Left kidney (tissue), 2 donors: Measurements from ENCODE around the gene SYNPR. TPM values are rescaled to one million over a fixed set of nuclear protein-coding genes. Genes with fewer than 3 reads are reported as not detected.
A peak's percentile ranks its signal among the peaks of the same experiment; 100 is the strongest.

Experiments
- DNase-seq: peaks from one replicate; pipeline ENCODE4 v3.0.0-alpha.2; 2013
- polyA plus RNA-seq: library from polyadenylated mRNA; unstranded; fragments of 120-200 nt; gene quantifications from one replicate; pipeline ENCODE4 v1.2.1, GENCODE V29; 2013; ENCODE audit not compliant: insufficient read length

SYNPR gene
- polyA plus RNA-seq, 1 donor = not detected

DNA sequence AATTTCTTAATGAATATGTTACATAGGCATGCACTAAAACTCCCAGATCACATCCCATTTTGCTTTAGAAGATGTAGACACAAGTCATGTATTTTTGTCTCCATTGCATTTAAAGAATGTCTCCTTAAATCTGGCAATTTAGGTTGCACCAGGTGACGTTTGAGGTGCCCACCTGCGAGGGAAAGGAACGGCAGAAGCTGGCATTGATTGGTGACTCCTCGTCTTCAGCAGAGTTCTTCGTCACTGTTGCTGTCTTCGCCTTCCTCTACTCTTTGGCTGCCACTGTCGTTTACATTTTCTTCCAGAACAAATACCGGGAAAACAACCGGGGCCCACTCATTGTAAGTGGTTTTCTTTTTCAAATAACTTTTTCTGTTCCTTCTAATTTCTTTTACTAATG is 278.3 kb downstream of the SYNPR start:
- no peak for DNase-seq

DNA sequence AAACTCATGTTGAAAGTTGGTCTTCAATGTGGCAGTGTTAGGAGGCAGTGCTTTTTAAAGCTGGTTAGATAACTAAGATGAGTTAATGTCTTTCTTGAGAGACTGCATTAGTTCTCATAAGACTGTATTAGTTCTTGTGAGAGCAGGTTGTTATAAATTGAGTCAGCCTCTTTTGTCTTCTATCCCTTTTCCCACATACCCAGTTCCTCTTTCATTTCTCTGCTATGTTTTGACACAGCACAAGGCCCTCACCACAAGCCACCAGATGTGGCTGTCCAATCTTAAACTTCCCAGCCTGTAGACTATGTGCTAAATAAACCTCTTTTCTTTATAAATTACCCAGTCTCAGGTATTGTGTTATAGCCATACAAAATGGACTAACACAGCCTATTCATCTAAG is 279.8 kb downstream of the SYNPR start:
- no peak for DNase-seq

DNA sequence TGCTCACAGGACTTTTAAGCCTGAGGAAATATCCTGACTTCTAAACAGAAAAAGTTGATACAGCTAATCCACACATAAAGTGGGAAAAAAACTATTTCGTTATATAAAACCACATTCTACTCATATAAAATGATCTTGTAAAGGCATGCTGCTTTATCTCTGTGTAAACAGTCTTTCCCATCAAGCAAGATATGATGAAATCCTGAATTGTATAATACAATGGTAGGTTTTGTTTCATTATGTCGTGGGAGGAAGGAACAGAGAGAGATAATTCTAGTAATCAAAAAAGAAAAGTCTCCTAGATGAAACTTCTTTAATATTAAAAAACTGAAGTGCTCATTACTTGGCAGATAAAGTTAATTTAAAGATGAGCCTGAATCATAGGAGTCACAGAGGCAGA is 281.8 kb downstream of the SYNPR start:
- DNase-seq = no peak

DNA sequence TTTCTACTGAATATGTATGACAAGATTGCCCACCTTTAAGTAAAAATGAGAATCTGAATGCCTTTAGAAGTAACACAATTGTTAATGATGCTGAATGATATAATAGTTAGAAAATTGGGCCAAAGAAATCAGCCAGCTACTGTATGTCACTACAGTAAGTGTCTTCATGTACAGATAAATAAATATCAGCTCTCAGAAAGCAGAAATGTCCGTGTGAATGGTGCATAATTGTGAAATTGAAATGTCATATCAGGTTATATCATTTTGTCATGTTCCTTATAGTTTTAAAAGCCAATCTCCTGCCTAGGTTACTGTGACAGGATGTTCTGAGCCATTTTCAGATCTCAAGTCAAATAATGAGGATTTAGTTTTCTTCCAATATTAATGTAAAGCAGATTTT is 283.8 kb downstream of the SYNPR start:
- DNase-seq = no peak

DNA sequence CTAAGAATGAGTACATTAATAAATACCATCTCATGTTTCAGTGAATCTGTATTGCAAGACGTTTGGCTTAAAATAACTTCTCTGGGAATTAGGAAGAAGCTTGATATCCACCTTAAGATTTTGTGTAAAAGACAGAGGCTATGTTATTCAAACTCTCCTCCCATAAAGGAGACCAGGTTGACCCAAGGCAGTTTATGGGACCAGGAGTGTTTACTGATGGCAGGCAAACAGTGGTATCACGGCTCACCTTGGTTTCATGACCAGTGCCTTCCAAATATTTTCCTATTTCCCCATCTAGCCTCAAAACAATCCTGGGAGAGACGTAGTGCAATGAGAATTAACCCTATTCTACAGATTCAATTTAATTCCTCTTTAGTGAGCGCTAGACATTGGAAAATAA is 284.2 kb downstream of the SYNPR start:
- DNase-seq = no peak

DNA sequence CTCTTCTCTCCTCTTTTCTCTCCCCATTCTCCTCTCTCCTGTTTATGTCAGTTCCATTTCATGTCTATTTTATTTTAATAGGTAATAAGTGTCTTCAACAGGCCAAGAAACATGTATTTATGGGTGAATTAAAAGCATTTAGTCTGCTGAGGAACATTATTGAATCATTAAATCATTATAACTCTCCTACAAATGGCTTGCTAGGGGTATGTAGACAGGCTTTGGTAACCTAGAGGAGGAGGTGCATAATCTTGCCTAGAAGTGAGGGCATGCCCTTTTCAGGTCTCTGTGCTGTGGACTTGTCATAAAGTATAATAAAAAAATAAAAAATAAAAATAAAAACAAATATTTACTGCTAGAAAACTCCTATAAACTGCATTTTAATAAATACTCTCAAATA is 285.5 kb downstream of the SYNPR start:
- DNase-seq = no peak

DNA sequence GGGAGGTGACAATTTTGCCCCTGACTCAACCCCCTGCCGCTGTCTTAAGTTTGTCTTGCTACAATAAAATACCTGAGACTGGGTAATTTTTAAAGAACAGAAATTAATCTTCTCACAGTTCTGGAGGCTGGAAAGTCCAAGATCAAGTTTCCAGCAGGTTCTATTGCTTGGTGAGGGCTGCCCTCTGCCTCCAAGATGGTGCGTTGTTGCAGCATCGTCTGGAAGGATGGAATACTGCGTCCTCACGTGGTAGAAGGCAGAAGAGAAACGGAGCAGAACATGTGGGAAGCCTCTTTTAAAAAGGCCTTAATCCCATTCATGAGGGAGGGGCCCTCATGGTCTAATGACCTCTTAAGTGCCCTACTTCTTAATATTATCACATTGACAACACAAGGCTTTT is 287.1 kb downstream of the SYNPR start:
- no peak for DNase-seq

DNA sequence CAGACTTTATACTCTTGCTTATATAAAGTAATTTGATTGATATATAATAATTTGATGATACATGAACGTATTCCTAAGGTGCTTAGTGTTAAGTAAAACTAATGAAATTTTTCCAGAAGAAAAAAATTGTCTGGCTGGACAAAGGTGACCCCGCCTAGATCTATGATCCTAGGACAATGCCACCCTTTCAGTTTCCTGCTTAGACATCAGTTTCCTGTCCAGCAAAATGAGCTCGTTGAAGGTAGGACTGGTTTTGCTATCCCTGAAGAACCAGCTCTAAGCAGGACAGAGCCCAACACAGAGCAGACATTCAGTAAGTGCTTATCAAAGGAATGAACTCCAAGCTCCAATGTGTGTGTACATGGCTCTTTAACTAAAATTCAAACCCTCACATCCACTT is 293.6 kb downstream of the SYNPR start:
- DNase-seq = no peak

DNA sequence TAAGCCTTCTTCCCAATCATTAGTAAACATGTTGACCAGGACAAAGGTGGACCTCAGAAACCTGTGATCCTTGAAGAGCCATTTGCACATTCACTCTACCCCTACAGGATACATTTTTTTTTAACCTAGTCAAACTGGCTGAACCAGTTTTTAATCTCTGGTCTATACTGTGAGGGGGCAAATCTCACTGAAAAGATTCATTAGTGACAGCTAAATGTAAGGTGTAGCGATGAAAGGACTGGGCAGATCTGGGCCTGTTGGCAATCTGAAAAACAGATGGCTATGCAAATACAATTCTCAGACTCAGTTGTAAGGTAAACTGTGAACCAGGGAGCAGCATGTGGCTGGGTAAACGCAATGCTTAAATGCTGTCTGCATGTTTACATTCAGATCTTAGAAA is 298.7 kb downstream of the SYNPR start:
- DNase-seq = peak; percentile 27

DNA sequence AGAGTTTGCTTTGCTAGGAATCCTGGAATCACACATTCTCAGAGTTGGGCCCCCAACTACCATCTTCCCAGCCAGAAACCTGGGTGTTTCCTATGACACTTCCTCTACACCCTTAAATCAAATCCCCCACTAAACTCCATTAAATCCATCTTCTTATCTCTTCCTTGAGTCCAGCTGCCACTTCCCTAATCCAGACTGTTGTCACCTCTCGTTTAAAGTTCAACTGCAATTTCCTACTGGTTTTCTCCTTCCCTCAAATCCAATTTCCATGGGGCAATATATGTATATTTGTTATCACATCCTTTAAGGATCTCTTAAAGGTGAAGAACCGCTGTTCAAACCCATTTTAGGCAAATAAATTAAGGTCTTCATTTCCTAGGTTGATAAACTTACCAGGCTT is 300.8 kb downstream of the SYNPR start:
- DNase-seq = no peak

DNA sequence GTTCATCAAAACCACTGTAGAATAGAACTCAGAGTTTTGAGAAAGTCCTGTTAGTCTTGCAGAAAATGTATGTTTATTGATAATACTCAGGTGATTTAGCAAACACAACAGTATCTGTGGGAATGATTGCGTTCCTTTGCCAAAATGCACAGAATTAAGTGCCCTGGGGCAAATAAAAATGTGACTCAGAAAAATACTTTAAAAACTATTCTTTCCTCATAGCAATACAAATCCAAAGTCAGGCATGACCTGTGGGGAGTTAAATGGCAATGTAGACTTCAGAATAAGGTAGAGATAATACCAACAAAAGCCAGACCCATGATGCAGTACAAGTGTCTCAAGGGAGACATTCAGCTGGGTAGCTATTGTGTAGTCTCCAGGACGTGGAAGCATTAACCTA is 302.0 kb downstream of the SYNPR start:
- no peak for DNase-seq

DNA sequence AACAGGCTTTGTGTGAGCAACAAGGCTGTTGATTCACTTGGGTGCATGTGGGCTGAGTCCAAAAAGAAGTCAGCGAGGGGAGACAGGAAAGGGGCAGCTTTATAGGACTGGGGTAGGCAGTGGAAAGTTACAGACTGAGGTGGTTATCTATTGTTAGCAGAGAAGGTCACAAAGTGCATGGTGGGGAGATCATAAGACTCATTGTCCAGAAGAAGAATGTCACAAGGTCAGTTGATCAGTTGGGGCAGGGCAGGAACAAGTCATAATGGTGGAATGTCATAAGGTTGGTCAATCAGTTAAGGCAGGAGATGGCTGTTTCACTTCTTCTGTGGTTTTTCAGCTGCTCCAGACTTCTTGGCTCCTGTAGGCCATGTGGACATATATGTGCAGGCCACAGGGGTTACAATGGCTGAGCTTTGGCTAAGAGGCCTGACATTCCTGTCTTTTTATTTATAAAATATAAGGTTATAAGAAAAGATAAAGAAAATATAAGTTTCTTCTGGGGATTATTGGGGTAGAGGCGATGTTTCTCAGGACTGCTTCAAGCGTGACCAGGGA is 304.9 kb downstream of the SYNPR start:
- DNase-seq = no peak

DNA sequence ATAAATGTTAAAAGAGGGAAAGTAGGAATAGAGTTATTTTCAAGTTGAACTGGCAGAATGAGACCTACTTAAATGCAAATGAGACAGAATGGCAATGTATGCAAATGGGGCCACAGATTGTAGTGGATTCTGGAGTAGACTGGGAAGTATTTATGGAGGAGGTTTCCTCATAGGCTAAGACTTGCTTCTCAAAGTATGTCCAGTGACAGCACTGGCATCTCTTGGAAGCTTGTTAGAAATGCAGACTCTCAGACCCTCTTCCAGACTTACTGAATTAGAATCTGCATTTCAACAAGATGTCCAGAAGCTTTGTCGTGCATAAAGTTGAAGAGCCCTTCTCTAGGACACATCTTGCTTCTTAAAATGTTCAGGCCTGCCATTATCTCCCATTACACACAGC is 306.6 kb downstream of the SYNPR start:
- no peak for DNase-seq

DNA sequence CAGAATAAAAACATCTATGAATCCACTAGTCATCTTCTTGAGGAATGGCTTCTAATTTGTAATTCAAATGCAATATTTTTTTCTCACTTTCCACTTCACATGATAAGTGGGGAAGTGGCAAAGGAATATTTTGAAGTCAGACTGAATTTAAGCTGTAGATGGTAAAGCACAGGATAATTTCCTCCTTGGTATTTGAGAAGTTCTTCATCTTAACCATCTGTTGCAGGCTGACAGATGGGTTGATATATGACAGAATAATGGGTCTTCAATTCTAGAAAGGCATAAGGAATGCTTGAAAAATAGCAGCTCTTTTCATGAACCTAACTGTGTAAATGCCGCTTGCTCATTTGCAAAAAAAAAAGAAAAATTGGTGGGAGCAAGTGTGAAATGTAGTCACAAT is 307.8 kb downstream of the SYNPR start:
- no peak for DNase-seq

DNA sequence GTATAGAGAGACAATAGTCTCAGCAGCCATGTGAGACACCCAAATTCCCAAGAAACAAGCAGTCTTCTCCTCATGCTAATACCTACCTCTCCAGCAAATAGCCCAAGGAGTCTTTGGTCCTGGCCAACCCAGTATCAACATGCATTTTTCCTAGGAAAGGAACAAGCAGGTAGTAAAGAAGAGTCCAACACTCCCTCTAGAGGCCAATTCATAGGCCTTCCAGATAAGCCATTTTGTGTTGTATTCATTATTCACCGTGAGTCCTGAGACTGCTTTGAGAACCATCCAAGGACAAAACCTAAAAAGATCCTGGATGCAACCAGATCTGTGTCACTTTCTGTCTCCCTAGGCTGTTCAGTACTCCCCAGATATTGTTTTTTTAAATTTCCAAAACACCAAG is 310.8 kb downstream of the SYNPR start:
- DNase-seq = no peak

DNA sequence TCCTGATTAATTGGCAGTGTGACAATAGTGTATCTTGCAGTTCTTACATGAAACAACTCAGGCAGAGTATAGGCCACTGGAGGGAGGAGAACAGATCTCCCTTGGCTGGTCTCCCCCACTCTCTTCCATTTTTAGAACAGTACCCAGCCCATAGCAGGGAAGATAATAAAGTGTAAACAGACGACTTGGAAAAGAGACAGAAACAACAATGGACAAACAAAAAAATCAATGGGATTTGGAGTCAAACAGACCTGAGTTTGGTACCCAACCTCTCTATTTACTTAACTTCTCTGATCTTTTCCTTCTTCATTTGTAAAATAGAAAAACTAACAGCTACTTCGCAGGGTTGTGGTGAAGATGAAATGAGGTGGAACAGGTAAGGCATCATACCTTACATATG is 315.7 kb downstream of the SYNPR start:
- no peak for DNase-seq

DNA sequence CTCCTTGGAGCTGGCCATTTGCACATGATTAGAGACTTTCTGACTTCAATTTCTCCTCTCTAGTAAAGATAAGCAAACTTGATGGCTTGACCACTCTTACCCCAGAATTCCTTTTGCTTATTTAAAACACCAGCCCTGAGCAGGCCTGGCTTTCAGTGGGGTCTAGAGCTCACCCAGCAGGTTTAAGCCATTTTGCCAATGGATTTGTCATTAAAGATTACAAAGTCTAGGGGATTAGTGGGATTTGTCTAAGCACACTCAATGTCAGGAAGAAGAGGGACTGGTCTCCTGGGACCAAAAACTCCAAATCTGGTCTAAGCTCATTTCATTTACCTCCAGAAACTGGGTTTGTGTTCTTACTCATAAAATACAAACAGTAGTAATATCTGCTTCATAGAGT is 317.1 kb downstream of the SYNPR start:
- DNase-seq = no peak

DNA sequence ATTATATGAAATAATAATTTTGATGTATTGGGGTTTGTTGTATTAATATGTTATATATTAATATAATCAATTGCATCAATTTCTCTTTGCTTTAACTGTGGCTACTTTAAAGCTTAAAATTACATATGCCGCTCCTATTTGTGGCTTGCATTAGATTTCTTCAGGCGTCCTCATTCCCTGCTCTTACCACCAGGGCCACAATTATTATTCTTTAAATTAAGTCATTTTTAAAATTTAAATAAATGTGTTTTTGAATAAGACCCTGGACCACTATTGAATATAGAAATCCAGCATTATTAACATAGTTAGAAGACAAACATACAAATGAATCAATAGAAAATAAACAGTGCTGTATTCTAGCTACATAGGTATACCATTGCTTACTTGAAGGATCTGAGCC is 318.9 kb downstream of the SYNPR start:
- no peak for DNase-seq

DNA sequence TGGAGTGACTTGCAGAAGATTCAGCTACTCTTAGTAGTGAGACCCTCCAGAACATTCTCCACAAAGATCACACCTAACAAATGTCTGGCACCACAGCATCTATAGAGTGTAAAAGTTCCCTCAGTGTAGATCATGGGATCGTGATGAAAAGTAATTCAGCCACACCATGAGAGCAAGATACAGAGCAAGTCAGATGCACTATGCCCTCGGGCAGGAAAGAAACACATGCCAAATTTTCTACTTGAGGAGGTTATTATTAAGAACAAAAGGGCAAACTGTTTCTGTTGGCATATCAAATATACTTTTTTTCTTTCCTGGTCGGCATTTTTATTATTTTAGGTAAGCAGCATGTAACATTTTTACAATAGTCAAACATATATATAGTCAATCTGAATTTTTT is 329.6 kb downstream of the SYNPR start:
- DNase-seq = no peak

DNA sequence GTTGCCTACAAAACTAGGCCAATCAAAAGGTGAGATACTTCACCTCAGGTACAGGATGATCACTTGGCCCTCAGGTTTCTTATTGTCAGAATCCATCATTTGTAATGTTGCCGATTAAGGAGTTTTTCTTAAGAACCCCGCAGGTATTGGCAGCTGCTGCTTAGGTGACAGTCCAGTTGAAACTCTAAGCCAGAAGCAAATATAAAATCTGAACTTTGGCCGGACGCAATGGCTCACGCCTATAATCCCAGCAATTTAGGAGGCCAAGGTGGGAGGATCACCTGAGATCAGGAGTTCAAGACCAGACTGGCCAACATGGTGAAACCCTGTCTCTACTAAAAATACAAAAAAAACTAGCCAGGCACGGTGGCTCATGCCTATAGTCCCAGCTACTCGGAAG is 331.3 kb downstream of the SYNPR start:
- DNase-seq = no peak

DNA sequence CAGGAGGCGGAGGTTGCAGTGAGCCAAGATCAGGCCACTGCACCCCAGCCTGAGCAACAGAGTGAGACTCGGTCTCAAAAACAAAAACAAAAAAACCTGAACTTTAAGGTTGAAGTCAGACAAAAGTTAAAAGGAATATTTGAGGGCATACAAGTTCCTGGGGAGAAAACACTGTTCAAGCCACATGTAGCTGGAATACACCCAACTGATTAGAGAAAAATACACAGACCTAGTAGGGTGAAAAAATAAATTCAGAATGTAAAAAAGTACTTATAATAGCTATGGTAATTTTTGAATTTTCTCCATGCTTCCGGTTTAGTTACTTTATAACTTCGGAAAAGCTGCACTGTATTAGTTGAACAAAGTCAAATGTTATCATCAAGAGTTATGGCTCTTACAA is 331.7 kb downstream of the SYNPR start:
- no peak for DNase-seq

DNA sequence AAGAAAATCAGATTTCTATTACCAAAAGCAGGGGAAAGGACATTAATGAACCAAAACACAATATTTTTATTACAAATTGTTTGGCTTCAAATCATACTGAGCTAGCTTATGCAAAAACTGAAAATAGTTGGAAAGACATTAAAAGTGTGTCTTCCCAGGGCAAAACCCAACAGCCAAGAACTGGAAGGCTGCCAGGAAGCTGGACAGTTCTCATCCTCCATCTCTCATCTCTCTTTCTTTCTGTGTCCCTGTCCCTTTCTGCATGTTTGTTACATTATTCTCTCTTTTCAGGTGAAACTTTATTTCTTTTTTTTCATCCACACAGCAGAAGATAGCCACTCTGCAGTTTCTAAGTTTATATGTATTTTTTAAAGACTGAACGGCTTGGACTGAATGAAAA is 333.3 kb downstream of the SYNPR start:
- DNase-seq = no peak

DNA sequence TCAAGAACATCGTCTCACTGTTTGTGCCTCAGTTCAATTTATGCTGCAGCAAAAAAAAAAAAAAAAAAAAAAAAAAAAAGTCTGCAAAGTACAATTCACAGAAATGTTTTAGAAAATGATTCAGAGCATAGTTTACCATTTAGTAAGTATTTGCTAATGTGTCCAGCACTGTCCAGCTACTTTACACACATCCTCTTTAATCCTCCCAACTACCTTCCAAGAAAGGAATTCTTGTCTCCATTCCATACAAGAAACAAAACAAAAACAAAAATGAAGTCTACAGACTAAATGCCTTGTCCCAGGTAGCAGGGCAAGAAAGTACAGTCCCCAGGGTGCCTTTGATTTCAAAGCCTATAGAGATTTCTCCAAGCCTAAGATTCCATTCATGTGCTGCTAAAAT is 335.5 kb downstream of the SYNPR start:
- DNase-seq = no peak

DNA sequence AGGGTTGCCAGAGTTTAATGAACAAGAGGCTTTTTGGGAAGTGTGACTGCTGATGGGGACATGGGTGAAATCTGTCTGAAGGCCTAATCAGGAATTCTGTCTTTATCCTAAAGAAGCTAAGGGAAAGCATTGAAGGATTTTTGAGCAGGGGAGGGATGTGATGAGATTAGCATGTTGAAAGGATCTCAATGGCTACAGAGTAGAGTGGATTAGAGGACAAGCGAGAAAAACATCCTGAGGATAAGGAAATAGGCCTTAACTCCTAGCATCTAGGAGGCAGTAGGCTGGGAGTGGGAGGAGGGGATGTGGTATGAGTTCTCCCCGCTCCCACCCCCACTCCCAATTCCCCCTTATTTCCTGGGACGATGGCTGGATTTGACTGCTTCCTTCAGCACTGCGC is 339.3 kb downstream of the SYNPR start:
- no peak for DNase-seq

DNA sequence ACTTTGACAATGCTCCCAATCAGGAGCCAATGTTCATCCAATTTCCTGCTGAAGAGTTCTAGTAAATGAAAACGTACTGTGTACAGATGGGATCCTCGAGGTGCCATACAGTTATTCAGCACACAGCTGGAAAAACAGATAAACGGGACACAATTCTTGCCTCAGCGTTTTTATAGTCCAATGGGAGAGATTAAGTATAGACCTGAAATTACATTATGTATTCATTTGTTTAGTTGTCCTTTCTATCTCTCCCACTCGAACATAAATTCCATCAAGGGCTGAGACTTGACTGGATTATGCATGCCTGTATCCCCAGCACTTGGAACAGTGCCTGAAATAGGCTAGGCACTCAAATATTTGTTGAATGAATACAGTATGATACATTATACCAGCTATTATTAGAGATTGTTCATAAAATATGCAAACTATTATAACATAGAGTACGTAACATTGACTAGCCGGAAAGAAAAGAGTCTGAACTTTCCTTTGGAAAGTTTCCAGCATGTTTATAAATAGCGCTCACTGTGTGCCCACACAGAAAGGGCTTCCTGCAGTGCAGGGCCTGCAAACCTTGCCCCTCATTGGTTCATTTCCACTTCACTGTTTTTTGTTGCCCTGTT is 346.9 kb downstream of the SYNPR start:
- DNase-seq = no peak
